Heart left ventricle (tissue), 13 donors: Measurements from ENCODE around the gene LRP1.

ENCODE experiments used
- POLR2A ChIP-seq, 2 donors: fragments of 450-650 bp; IDR thresholded peaks; one replicate each; pipeline ENCODE4 v1.6.1; 2017; ENCODE audit warnings: antibody characterized with exemption in 2 of 2, mild to moderate bottlenecking in 2 of 2, moderate library complexity in 2 of 2
- TF ChIP-seq, protein P1 (sequence below), 12 donors: fragments of 200-600 bp; sonication (generic) in 4 of 12; IDR thresholded peaks; one replicate each; pipeline versions ENCODE4 v1.5.0 to v1.8.0; 2018 to 2022; ENCODE audit warnings: antibody characterized with exemption in 12 of 12, mild to moderate bottlenecking in 5 of 12
- donor health status: ischemic (EF 13 %, LVEDD 7.1; RV severe dilation, severe dysfunction).
- donor health status: DM: no; HTN: yes; CAD: no.
- donor health status: DM: no; HTN: no; CAD: no.
- donor health status: ischemic (EF 25% LVEDD 6.9; RV normal size, moderate dysfunction).
- donor health status: ischemic (EF 25% LVEDD 5.7; RV mildly dilated, moderate dysfunction).
- donor health status: ischemic (EF 35%, LVEDD 5.7; RV mildly dilated, moderate dysfunction).
- donor health status: nonischemic (EF 11% LVEDD 7.7; RV severe dilation, severe dysfunction).
- donor health status: DM: yes; HTN: yes; CAD: no.
- donor health status: PGD.
- donor health status: ischemic (EF 29% LVEDD 5.4; RV normal size, mild dysfunction).
- donor health status: nonischemic (EF 23%, LVEDD 6.1; RV moderate dilation, normal function).

DNA sequence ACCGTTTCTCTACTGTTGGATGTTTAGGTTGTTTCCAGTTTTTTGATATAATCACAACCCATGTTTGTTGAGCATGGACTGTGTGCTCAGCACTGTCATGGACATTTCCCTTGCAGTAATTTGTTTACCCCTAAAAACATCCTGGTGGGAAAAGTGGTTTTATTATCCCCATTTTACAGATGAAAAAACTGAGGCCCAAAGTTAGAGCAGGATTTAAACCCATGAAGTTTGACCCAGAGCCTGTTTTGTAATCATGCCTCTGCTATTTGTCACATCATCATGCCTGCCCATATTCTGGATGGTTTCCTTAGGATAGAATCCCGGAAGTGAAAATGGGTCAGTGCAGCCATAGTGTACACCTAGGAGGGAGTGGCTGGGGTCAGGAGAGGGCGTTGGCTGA lies 36.2 kb downstream of the LRP1 start:
- TF ChIP-seq, protein P1, sequence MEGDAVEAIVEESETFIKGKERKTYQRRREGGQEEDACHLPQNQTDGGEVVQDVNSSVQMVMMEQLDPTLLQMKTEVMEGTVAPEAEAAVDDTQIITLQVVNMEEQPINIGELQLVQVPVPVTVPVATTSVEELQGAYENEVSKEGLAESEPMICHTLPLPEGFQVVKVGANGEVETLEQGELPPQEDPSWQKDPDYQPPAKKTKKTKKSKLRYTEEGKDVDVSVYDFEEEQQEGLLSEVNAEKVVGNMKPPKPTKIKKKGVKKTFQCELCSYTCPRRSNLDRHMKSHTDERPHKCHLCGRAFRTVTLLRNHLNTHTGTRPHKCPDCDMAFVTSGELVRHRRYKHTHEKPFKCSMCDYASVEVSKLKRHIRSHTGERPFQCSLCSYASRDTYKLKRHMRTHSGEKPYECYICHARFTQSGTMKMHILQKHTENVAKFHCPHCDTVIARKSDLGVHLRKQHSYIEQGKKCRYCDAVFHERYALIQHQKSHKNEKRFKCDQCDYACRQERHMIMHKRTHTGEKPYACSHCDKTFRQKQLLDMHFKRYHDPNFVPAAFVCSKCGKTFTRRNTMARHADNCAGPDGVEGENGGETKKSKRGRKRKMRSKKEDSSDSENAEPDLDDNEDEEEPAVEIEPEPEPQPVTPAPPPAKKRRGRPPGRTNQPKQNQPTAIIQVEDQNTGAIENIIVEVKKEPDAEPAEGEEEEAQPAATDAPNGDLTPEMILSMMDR (IDR thresholded peaks at IDR 0.05) = no peak
- TF ChIP-seq POLR2A (IDR thresholded peaks at IDR 0.05) = no peak
